HG03280 (cell line): Measurements from ENCODE around the gene ZNRF1.
A peak's percentile ranks its signal among the peaks of the same experiment; 100 is the strongest.

Experiments
- ATAC-seq: cut with Tn5 transposase; IDR thresholded peaks from one replicate; pipeline ENCODE4 v1.9.1; 2021; ENCODE audit warnings: mild to moderate bottlenecking, moderate library complexity; ENCODE audit not compliant: unreplicated experiment

The ZNRF1 gene

DNA sequence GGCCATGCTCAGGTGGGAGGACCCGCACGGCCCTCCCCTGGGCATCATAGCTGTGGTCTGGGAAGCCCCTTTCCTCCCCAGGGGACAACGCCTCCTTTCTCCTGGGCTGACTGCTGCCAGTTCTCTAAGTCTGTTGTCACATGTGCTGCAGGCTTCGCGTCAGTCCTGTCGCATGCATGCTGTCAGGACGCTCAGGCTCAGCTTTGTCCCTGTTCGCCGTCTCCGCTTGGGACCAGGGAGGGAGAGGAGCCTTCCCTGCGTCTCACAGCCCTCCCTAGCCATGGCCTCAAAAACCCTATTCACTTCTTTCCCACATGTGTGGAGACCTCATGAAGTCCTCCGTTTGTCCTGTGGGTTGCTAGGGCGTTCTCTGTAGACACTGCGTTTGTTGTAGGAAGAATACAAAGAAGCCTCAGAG is 96.4 kb downstream of the ZNRF1 start:
- no peak for ATAC-seq

DNA sequence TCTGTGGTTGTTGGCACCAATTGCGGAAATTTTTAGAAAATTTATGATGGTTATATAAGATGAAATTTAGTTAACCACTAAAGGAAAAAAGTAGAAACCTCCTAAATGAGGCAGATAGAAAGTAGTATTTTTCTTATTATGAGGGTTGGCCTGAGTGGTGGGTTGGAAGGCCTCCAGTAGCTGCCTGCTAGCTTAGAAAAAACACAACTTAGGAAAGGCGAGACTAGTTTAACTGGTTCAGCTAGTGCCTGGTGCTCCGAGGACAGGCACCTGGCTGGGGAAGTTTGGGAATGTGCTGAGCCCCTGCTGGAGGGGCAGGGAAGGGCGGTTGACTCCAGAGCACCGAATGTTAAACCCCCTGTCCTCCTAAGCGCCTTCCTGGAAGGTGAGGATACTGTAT is 97.8 kb downstream of the ZNRF1 start:
- ATAC-seq, result no peak

DNA sequence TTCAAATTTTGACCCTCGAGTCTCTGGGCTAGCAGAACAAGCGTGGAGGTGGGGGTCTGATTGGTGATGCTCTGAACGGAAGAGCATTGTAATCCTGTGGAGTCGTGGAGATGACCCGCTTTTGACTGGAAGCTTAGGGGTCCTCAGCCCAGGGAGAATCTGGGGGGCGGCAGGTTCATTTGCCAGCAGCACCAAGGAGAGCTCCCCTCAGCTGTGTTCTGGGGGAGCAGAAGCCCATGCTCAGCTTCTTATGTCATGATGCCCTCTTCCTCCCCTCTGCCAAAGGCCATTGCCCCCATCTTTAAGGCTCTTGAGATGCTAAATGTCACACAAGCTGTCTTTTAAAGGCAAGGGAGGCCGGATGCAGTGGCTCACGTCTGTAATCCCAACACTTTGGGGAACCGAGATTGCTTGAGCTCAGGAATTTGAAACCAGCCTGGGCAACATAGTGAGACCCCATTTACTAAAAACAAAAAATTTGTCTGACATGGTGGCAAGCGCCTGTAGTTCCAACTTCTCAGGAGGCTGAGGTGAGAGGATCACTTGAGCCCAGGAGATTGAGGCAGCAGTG is 98.5 kb downstream of the ZNRF1 start:
- no peak for ATAC-seq

DNA sequence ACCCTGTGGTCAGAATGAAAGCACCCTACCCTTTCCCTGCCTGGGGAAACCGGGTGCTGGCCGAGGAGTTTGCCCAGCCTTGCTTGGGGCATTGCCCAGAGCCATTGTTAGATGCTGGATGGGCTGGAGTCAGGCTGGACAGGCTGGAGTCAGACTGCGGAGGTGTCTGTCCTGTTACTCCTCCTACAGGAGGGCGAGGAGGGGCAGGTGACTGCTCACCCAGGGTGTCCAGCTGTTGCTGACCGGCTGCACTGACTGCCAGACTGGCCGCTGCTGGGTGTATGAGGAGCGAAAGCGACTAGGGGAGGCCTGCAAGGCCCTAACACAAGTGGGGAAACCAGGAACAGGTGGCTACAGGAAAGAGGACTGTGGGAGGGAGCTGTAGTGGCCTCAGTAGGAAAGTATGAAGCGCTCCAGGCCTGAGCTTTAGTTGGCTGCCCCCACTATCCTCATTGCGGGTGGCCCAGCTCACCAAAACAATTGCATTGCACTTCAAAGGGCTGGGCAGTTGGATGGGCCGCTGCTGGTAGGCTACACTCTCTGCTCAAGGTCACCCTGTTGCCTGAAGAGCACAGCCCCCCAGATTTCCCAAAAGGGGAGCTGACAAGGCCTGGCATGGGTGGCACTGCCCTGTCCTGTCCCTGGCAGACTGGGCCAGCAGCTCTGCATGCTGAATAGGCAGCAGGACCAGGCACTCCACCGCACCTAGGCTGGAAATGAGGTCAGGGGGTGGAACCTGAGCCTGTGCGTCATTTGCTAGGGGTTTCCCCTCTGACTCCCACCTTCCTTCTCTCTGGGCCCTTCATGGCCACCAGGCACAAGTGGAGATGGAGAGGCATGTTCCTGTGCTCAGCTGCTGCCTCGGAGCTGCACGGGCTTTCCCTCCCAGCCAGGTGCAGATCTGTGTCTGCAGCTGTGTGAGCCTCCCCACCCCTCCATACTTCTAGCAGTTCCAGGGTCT is 99.4 kb downstream of the ZNRF1 start:
- no peak for ATAC-seq

DNA sequence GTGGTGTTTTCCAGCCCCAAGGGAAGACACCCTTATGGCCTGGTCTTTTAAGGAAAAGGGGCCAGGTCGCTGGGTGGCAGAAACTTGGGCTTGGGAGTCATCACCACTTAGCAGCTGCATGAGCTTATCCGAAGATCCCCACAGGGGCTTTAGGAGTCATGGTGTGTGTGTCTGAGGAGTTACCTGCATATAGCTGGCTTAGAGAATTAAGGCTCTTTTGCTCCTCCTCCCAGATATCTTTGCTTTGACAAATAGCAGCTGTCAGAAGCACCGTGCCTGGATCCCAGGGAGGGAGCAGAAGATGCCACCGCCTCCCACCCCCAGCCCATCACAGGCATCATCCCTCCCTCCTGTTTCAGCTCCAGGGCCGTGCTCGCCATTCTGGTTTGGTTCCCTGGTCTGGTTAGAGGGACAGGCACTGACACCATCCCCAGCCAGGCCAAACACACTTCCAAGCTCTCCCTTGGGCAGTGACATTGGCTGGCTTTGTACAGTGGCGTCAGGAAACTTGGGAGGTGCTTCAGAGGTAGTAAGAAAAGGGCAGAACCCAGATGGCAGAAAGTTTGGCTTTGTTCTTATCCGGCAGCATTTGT is 100.3 kb downstream of the ZNRF1 start:
- ATAC-seq, result no peak

DNA sequence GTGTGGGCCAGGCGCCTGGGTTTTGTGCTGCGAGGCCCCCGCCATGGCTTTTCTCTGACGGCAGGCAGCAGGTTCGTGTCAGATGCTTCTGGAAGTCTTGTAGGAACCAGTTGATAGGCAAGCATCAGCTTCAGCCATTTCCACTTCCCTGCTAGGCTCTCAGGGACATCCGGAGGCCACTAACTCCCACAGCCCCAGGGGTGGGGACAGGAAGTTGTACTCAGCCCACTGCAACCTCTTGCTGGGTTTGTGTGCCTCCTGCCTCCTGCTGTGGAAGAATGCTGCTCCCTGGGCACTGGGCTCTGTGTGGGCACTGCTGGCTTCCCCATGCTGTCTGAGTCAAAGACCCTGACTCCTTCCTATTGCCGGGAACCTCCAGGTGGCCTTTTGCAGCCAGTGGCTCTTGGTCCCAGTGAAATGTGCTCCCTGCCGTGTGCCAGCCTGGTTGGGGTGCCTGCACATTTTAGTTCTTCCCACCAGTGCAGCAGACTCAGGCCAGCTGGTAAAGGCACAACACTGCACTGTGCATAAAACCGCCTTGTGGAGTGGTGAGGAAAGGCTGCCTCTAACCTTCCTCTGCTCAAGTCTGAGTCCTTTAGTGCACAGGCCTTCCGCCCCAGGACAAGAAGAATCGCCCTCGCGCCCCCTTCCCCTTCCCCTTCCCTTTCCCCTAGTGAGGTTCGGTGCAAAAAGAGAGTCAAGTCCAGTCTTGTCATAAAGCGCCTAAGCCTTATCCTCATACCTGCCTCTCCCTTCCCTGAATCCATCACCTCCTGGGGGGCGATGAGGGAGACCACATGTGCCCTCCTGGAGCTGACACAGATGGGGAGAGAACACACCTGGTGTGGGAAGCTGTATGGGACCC is 101.1 kb downstream of the ZNRF1 start:
- no peak for ATAC-seq

DNA sequence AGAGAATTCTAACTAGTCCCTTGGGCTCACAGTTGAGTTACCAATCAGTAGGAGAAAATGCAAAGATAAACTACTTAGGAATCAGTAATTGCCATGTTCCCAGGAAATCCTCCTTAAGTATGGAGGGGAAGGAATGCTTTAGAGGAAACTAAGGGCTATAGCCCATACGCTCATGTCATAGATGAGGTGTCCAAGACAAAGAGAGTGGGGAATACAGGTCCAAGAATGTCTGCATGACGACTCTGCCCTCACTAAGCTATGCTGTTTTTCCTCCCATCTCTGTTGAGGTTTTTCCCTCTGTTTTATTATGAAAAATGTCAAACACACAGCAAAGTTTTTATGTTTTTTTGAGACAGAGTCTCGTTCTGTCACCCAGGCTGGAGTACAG is 101.8 kb downstream of the ZNRF1 start:
- ATAC-seq, result no peak

DNA sequence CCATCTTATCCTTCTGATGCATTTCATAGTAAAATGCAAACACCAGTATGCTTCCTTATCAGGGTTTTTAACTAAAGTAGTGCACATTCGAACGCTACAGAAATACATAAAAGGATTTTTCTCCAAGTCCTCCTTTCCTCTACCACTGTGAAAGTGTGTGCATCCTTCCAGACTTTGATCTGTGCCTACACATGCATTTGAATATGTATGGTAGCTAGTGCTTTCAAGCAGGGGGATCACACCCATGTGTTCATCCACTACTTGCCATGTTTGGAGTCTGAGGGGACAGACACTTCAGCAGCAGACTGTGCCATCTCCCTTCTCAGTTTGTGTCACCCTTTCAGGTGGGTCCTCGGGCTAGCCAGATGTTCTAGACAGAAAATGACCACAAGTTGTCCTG is 102.8 kb downstream of the ZNRF1 start:
- no peak for ATAC-seq

DNA sequence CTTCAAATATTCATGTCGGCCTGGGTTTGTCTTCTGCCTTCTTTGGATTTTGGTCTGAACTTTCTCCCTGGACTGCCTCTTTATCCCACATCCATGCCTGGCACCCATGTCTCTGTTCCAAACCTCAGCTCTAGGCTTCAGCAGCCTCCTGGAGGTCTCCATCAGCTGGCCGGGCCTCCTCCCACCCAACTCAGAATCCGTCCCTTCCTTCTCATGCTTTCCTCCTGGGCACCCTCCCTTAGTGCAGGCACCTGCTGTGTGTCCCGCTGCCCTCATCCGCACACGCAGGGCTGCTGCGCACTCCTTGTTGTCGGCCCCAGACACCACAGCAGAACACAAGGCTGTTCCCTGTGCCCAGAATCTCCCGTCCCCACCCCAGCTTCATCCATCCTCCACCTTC is 103.8 kb downstream of the ZNRF1 start:
- ATAC-seq, result no peak

DNA sequence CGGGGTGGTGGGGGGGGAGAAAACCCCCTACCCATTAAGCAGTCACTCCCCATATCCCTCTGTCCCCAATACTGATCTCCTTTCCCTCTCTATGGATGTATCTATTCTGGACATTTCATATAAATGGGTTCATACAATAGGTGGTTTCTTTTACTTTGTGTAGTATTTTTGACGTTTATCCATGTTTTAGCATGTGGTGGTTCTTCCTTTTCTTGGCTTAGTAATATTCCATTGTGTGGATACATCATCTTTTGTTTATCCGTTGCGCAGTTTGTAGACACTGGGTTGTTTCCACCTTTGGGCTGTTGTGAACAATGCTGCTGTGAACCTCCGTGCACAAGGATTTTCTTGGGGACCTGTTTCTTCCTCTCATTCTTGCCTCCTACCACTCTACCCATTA is 105.2 kb downstream of the ZNRF1 start:
- ATAC-seq, result no peak

DNA sequence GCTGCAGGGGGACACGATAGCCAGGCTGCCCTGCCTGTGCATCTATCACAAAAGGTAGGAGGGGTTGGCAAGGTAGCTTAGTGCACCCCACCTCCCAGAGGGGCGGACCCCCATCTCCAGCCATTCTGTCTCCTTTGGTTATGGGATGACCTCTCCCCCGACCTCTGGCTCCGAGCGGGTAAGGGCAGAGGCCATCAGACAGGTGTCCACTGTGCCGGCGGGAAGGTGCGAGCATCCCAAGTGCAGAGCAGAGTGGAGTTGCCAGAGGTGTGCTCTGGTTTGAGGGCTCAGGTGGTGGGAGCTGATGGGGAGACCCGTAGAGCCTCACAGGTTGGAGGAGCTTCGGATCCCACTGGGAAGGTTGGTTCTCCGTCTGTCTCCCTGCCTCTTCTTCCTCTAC is 106.0 kb downstream of the ZNRF1 start:
- no peak for ATAC-seq

DNA sequence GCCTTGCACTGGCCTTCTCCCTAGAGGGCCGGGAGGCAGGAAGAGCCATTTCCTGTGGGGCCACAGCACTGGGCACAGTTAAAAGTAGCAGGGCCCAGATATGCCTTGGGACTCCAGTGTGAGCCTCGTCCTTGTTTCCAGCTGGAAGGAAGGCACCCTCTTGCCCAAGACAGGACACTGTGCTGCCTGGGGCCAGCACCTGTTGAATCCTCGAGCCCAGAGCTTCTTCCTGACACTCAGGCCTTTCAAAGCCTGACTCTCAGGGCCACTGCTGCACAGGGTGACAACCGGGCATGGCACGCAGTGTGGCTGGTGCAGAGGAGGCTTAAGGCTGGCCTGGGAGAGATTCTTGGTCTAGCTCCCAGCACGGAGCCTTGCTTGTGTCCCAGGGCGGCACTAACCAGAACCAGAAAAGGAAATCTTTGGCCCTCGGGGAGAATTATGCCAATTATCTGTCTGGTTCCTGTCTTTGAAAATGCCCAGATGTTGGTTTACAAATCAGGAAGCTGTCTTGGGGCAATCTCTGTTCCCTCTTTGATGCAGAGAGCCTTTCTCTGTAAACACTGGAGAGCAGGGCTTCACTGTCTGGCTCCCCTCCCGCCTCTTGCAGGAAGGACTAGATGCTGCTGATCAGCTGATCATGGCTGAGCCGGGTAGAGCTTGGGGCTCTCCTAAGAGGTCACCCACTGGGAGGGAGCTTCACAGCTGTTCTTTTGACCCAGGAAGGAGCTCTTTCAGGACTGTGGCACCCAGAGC is 106.7 kb downstream of the ZNRF1 start:
- ATAC-seq, result no peak

DNA sequence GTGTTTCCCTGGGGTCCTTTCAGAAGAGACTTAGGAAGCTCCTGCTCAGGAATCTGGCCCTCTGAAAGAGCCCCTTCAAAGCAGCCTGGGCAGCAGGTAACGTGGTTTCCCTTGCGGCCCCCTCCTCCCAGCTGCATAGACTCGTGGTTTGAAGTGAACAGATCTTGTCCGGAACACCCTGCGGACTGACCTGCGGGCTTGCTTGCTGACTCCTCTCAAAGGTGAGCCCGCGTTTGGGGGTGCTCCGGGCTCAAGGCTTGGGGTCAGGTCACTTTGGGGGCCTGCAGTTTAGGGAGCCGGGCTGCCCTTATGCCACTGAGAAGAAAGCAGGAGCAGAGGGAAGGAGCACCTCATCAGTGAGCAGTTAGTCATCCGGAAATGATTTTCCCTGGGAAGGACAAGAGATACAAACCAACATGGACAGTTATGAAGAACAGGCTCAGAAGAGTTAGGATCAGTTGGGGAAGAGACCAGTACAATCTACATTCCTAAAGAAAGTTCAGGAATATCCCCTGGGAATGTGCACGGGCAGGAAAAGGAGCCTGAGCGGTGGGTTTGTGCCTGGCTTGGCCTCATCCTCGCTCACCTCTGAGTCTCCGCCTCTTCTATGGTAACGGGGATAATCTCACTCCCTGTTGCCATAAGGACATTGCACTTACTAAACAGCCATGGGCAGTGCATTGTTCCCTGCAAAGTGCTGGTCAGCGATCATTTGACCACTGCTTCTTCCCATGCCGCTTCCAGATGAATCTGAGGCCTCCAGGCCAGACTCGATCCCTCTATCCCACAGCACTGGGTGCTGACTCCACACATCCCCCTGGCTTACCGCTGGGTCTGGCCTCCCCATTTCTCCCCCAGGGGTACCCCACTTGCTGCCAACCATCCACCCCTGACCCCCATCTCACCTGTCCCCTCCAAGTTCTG is 107.8 kb downstream of the ZNRF1 start:
- no peak for ATAC-seq

DNA sequence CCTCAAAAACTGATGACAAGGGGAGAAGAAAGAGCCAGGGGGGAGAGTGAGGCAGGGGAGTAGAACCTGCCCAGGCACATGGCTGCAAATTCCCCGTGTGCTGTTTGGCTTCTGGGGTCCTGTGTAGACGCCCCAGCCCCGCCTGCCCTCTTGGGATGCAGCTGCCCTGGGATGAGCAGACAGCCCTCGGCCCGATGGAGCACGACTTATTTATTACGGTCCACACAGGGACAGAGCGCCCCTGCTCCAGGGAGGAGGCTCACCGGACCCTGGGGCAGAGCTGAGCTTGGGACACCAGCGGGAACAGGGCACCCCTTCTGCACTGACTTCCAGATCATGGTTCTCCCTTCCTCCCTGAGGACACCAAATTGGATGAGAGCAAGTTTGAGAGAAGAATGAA is 108.7 kb downstream of the ZNRF1 start:
- no peak for ATAC-seq

DNA sequence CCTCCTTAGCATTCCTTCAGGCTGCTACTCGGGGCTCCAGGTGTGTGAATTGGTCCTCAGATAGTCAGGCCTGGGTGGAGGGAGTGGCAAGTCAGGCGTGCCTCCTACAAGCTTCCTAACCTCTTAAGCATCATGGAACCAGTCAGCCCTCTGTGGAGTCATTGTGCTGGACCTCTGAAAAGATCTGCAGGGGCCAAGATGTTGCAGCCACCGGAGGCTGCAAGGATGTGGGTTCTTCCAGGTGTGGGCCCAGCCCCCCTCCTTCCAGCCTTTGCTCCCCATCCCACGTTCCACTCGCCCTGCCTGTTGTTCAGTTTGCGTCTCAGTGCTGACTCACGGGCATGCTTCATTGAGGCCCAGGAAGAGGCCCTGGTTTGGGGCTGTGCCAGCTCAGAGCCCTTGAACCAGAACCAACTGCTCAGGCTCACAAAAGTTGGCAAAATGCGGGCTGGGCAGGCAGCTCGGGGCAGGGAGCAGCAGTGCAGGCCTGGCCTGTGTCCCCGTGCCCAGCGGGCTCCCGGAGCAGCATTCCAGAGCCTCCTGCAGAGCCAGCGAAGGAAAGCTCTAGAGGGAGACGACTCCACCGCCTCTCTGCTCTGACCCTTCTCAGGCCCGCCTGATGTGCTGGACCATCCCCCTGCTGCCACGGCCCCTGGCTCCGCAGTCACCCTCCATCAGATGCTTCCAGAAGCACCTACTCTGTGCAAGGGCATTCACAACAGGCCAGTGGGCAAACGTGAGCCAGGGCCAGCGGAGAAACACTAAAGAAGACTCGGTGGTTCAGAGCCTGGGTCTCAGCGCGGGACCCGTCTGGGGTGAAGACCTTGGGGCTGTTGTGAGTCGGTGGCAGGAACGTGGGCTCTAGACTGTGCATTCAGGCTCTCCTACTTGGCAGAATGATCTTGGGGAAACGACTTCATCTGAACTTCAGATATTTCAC is 110.2 kb downstream of the ZNRF1 start:
- no peak for ATAC-seq

DNA sequence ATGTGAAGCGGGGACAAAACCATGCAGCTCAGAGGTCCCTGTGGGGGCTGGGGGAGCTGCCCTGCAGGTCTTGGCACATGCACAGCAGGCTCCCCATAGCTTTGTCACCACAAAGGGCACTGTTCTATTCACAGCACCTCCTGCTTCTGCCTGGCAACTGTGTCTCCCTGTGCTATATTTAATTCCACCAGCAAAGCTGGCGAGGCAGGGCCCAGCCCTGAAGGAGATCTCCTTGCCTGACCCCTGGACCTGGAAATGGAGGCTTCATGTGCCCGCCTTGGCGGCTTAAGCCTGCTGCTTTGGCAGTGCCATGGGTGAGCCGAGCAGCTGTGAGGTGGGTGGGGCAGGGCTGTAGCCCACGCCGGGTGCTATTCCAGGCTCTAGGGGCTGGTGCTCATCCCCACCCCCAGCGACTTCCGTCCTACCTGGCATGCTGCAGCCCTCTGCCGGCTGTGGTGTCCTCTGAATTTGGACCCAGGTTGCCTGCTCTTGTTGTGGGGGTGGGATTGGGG is 111.0 kb downstream of the ZNRF1 start:
- no peak for ATAC-seq

DNA sequence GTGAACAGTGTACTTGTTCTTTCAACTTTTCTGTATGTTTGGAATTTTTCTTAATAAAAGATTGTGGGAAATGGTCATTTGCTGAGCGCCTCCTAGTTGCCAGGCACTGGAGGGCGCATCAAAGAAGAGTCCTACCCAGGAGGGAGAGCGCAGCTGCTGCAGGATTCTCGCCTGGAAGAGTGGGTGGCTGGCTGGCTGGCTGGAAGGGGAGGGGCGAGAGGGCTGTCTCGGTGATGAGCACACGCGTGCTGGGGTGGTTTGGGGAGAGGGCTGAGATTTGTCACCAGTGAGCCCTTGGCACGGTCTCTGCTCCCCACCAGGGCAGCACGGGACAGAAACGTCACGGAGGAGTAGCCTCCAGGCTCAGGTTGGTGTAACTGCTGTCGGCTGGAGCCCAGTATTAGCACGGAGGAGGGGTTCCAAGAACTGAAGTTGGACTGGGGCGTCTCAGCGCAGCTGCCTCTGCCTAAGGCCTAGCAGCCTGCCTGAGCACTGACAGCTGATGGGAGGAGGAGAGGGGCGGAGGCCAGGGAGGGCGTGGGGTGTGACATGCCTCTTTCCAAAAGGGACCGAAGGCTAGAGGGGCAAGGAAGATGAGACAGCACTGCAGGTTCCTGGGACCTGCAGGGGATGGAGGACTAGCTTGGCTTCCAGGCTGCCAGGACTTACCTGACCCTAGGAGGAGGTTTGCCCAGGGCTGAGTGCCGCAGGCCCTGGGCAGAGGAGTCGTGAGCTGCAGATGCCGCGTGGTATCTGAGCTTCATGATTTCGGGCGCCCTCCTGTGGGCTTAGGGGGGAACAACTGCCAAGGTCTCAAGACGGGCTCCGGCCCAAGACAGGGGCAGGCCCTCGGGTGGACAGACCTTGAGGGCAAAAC is 112.1 kb downstream of the ZNRF1 start:
- ATAC-seq, result peak; percentile 76
